Measurements from ENCODE around the gene HAX1. TPM values are rescaled to one million over a fixed set of nuclear protein-coding genes. Genes with fewer than 3 reads are reported as not detected.

HAX1 gene
- 100 to 1,000 TPM; 123 to 133 TPM for total RNA-seq

GRCh38 chr1:154272217-154272998 lies at the start of gene HAX1:
HAX1 (plus strand) TSS chr1:154272629; CDS start chr1:154272724, 95 bp downstream.

GRCh38 chr1:154320882-154321608 lies 48.6 kb downstream of the HAX1 start, which contains the start of gene AQP10:
AQP10 (plus strand) TSS chr1:154321093; CDS start chr1:154321156, 63 bp downstream.

GRCh38 chr1:154324669-154325582 lies 52.5 kb downstream of the HAX1 start, which contains the start of gene ATP8B2:
ATP8B2 (plus strand) TSS chr1:154325525; CDS start chr1:154328142, 2,617 bp downstream.

Small RNAs within 50 kb of the gene (small RNA-seq; reads per million reads assigned to genes)
- gene RF00273 (0 to 0.06 reads per million in 2 donors), gene RNU6-121P (0 reads per million in 2 donors), gene RNU6-239P (0 reads per million in 2 donors), gene SNORA58B (0 reads per million in 2 donors)

Other genes starting within 250 kb of the HAX1 start
- gene NUP210L, start 117.6 kb upstream of the HAX1 start, total RNA-seq, result under 1 TPM; under 0.01 TPM
- 100 to 1,000 TPM; 413 to 623 TPM for gene TPM3, start 80.5 kb upstream of the HAX1 start, total RNA-seq
- gene CFAP141, start 66.3 kb upstream of the HAX1 start, total RNA-seq, result not detected
- gene UBAP2L, start 51.7 kb upstream of the HAX1 start, total RNA-seq, result 10 to 100 TPM; 93.6 to 94.3 TPM
- not detected for gene AQP10, start 48.5 kb downstream of the HAX1 start, total RNA-seq
- gene ATP8B2, start 52.9 kb downstream of the HAX1 start, total RNA-seq, result 100 to 1,000 TPM in 1 of 2 donors, 10 to 100 TPM in 1; 87.6 to 112 TPM
- 10 to 100 TPM; 21.0 to 47.0 TPM for gene IL6R, start 132.7 kb downstream of the HAX1 start, total RNA-seq
- not detected for gene TDRD10, start 229.6 kb downstream of the HAX1 start, total RNA-seq
- under 1 TPM; under 0.01 to 1.00 TPM for gene SHE, start 229.8 kb downstream of the HAX1 start, total RNA-seq

Measured in melanocyte of skin (primary cell).